HG03571 (cell line): Measurements from ENCODE around the gene RNF2.
"Not testable (repeated sequence)": the region's sequence is repeated elsewhere in the genome, so short reads cannot be mapped to it uniquely, and the experiment has no call there.

Experiments used
- ATAC-seq: cut with Tn5 transposase; IDR thresholded peaks from one replicate; pipeline ENCODE4 v1.9.1; 2021; ENCODE audit not compliant: unreplicated experiment

The RNF2 gene

DNA sequence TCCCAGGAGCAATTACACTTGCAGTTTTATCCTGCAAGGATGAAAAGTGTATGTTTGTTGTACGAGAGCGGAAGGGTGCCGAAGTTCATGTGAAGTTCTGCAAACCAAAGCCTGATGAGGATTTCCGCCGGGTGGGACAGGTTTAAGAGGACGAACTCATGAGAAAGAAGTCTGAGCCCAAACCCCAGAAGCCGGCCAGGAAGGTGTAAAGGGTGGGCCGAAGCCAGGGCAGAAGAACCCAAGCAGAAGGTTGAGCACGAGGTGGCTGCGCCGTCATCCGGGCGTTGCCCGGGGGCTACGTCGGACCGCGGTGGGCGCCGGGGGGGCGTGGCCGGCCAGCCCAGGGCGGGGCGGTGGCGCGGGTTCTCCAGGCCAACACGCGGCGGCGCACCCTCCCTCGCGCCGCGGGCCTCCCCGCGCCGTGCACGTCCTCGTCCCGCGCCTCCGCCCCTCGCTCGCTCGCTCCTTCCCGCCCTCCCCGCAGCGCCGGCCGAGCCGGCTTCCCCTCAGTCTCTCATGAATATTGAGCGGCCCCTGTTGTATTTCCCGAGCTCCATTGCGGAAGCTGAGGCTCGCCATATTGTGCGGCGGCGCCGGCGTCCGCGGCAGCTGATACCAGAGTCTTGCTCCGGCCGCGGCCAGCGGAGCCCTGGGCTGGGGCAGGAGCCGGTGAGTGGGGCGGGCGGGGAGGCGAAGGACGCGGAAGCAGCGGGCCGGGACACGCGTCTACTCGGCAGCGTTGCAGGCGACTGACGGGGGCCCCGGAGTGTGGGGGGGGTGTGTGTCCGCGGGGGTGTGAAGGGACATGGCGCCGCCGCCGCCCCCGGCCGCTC, at the start of gene RNF2:
Gene RNF2 (plus strand): TSS at position 578 of the 833 bp plus-strand sequence. CDS start 41,996 bp downstream, outside the sequence.
- peak; percentile 93 for ATAC-seq

DNA sequence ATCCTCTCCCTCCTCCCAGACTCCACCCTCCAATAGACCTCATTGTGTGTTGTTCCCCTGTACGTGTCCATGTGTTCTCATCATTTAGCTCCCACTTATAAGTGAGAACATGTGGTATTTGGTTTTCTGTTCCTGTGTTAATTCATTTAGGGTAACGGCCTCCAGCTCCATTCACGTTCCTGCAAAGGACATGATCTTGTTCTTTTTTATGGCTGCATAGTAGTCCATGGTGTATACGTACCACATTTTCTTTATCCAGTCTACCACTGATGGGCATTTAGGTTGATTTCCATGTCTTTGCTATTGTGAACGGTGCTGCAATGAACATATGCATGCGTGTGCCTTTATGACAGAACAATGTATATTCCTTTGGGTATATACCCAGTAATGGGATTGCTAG, 45.4 kb upstream of the RNF2 start:
- not testable (repeated sequence) for ATAC-seq

- not testable (repeated sequence) for ATAC-seq
These were observed 44.0 kb upstream of the RNF2 start for GRCh38 chr1:185001312-185001880.

DNA sequence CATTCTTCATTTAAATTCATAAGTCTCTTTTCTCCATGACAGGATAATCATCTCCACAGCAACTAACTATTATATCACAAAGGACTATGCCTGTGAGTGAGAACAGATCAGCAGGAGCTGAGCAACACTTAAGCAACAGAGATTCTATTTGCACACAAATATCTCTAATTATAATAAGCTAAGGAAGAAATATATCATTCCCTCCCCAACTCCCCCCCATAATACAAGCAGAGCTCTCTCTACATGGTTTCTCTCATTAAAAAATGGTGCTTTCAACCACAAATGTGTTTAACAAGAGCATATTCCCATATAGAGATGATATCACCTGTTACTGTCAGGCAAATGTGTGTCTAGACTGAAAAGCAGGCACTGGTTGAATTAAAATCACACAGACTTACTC, 36.5 kb upstream of the RNF2 start:
- no peak for ATAC-seq

DNA sequence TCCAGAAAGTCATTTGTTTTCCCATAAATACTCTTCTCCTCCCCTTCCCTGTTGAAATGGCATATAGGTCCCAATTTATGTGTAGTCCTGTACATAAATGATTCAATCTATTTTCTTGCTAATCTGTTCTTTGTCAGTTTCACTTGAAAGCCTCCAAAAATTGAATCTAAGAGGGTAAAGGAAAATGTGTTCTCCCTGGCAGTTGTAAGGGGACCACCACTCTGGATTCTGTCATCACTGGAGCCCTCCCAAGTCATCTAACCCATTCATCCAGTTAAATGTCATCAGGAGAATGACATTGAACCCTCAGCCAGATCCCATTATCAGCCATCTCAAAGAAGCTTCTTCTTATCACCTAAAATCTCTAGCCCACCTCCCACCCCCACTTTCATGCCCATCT, 35.0 kb upstream of the RNF2 start:
- no peak for ATAC-seq

GRCh38 chr1:185014941-185015340, 30.4 kb upstream of the RNF2 start:
- ATAC-seq: no peak

DNA sequence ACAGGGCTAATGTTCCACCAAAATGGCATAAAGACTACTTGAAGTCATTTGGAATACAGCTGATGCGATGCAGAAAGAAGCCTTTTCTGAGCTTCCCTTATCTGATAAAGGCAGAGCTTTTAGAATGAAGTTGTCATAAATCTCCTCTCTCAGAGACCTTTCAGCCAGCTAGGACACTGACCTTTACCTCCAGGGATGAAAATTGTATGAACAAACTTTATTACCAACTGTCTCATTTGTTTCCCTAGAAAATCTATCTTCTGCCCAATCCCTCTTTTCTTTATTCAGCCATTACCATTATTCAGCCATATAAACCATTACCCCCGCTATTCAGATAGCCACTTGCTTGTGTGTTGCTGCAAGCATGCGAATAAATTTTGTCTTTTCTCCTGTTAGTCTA, 29.7 kb upstream of the RNF2 start:
- no peak for ATAC-seq

DNA sequence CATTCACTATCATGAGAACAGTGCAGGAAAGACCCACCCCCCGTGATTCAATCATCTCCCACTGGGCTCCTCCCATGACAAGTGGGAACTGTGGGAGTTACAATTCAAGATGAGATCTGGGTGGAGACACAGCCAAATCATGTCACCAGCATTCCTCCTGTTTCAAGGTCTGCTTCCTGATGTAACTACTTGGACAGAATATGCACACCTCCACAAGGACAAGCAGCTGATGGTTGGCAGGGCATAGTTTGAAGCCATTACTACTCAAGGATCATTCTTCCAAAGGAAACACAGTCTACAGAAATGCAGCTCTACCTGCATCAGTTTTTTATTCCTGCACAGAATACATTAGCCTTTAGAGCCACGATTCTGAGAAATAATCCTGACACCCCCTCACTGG, 28.5 kb upstream of the RNF2 start:
- ATAC-seq: no peak

- no peak for ATAC-seq
These were observed 28.0 kb upstream of the RNF2 start for GRCh38 chr1:185017338-185017737.

- ATAC-seq: no peak
These were observed 27.4 kb upstream of the RNF2 start for GRCh38 chr1:185017966-185018365.

DNA sequence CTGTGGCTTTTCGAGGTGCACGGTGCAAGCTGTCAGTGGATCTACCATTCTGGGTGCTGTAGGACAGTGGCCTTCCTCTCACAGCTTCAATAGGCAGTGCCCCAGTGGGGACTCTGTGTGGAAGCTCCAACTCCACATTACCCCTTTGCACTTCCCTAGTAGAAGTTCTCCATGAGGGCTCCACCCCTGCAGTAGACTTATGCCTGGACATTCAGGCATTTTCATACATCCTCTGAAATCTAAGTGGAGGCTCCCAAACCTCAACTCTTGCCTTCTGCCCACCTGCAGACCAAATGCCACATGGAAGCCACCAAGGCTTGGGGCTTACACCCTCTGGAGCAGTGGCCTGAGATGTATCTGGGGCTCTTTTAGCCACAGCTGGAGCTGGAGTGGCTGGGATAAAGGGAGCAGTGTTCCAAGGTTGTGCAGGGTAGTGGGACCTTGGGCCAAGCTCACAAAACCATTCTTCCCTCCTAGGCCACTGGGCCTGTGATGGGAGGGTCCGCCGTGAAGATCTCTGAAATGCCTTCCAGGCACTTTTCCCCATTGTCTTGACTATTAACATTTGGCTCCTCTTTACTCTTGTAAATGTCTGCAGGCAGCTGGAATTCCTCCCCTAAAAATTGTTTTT, 18.0 kb upstream of the RNF2 start:
- ATAC-seq: no peak

DNA sequence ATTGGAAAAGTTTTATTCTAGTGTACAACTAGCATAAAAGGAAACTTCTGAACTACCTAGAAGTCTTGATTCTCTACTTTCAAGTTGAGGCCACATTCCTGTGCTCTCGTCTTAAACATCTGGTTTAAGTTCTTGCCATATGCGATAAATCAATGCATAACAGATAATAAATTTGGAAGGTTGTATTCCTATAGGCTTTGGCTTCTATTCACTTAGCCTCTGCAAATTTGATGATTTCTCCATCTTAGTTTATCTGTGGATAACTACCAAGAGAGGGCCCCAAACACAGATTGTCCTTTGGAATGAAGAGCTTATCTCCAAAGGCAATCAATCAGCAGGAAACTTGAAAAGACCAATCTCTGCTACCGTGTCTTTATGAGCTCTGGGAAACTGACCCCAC, 11.7 kb upstream of the RNF2 start:
- no peak for ATAC-seq

- ATAC-seq: no peak
These were observed 10.1 kb upstream of the RNF2 start for GRCh38 chr1:185035258-185035657.

GRCh38 chr1:185038813-185039376, 6.5 kb upstream of the RNF2 start:
- ATAC-seq: no peak

DNA sequence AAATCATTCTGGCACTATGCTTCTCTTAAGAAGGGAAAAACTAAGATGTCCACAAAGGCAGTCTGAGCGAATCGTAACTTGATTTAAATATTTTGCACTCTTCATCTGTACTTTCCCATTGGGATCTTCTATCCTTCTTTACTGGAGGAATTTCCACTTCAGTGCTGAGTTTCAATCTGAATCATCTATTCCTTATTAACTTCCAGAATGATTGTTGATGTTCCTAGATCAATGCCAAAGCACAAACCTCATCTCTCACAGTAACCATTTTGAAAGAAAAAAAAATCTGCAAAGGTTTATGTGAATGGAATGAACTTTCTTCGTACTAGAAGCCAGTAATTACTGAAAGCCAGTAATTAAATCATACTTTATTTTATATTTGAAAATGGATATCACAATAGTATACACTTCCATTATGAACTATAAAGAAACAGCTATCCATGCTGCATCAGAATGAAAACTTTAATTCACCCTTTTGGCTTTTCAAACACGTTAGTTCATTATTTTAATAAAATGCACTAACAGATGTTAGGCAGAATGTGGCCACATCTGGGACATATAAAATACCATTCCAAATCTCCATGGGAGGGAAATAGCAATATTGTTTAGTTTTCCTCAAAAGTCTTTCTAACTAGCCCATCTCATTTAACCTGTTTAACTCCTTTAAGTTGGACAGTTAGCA, 5.5 kb upstream of the RNF2 start:
- no peak for ATAC-seq

GRCh38 chr1:185040408-185040735, 5.0 kb upstream of the RNF2 start:
- ATAC-seq: no peak

- no peak for ATAC-seq
These were observed 3.6 kb upstream of the RNF2 start for GRCh38 chr1:185041742-185042141.

GRCh38 chr1:185042737-185043136, 2.6 kb upstream of the RNF2 start:
- ATAC-seq: no peak

GRCh38 chr1:185044387-185044786, 971 bp upstream of the RNF2 start:
- no peak for ATAC-seq

DNA sequence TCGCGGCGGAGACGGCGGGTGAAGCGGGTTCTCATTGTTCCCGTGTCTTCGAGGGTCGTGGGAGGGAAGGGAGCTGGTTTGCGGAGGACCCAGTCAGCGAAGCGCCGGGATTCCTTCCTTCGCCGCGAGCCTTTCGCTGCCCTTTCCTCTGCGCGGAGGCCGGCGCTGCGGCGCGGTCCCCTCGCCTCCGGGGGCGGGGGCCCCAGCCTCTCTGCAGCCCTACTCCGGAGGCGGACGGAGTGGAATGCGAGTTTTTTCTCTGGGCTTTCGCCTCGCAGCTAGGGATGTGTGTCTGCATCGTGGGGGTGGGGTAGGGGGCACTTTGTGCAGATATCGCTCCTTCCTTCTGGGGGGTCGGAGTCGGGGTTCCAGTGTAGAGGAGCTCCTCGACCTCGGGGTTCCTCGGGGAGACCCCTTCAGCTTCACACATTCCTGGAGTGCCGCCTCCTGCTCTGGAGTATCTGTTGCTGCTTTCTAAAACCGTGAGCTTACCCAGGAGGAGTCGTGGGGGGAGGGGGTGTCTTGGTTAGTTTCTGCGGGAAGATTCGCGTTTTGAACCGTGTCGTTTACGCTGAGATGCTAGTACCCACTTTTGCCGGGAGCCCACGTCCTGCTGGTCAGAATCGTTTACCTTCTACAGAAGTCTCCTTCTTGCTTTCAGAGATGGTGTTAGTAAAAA, 595 bp downstream of the RNF2 start:
- peak; percentile 24 for ATAC-seq

- ATAC-seq: no peak
These were observed 1.3 kb downstream of the RNF2 start for GRCh38 chr1:185046668-185047067.
